Measurements from ENCODE around the gene ECHDC1. TPM values are rescaled to one million over a fixed set of nuclear protein-coding genes. Genes with fewer than 3 reads are reported as not detected.

ECHDC1 gene
- polyA plus RNA-seq, 1 donor from 2014 or later = 95.7 TPM

GRCh38 chr6:127303917-127304316 lies 39.5 kb downstream of the ECHDC1 start:
- no peaks in the 10 kb centered on the region for H3K79me2 ChIP-seq (replicated peaks; ENCODE audit: insufficient read depth, low read length)
- no peak overlapping the region for H3K9ac ChIP-seq (ENCODE audit: low read length)
- H3F3A ChIP-seq (ENCODE audit: insufficient read depth, low read length, poor library complexity, severe bottlenecking) = no peaks in the 10 kb centered on the region
- no peaks in the 10 kb centered on the region for H3K9me2 ChIP-seq (ENCODE audit: insufficient read depth, low read length)
- no peaks in the 10 kb centered on the region for H4K20me1 ChIP-seq (ENCODE audit: insufficient read depth)
- TF ChIP-seq SMC3 (conservative IDR thresholded peaks at IDR 0.05; ENCODE audit: poor library complexity) (no peak), POLR2AphosphoS5 (IDR thresholded peaks at IDR 0.05) (no peak), RAD21 (conservative IDR thresholded peaks at IDR 0.05) (no peak), REST (IDR thresholded peaks at IDR 0.05; ENCODE audit: borderline replicate concordance) (no peak), TAF1 (IDR thresholded peaks at IDR 0.05; ENCODE audit: low read depth) (no peak), CTCF (IDR thresholded peaks at IDR 0.05; ENCODE audit: poor library complexity, severe bottlenecking) (no peak), EZH2 (IDR thresholded peaks at IDR 0.05; ENCODE audit: borderline replicate concordance, insufficient read depth, low read length, poor library complexity, severe bottlenecking) (no peak), EP300 (conservative IDR thresholded peaks at IDR 0.05; ENCODE audit: poor library complexity, severe bottlenecking) (no peak), MXI1 (conservative IDR thresholded peaks at IDR 0.05; ENCODE audit: poor library complexity, severe bottlenecking) (no peak)
- no peak overlapping the region for H3K4me2 ChIP-seq (ENCODE audit: low read length)
- H3K36me3 ChIP-seq (ENCODE audit: insufficient read depth, low read length) = no peaks in the 10 kb centered on the region
- H2AFZ ChIP-seq (ENCODE audit: low read depth, low read length) = no peak overlapping the region
- no peaks in the 10 kb centered on the region for H3K27me3 ChIP-seq (ENCODE audit: insufficient read depth, low read depth, low read length)
- H3K9me3 ChIP-seq (ENCODE audit: low read length) = no peaks in the 10 kb centered on the region
- H3K27ac ChIP-seq (ENCODE audit: low read length) = no peak overlapping the region
- H3K4me3 ChIP-seq (ENCODE audit: low read length) = no peak overlapping the region

- no peak overlapping the region for H3K4me2 ChIP-seq (ENCODE audit: low read length)
These were observed 40.4 kb downstream of the ECHDC1 start for GRCh38 chr6:127302728-127303660.

More at GRCh38 chr6:127302728-127303660, 40.4 kb downstream of the ECHDC1 start:
- Histone ChIP-seq H3F3A (ENCODE audit: insufficient read depth, low read length, poor library complexity, severe bottlenecking) (no peaks in the 10 kb centered on the region), H3K9me3 (ENCODE audit: low read length) (no peaks in the 10 kb centered on the region), H3K27me3 (ENCODE audit: insufficient read depth, low read depth, low read length) (no peaks in the 10 kb centered on the region), H3K27ac (ENCODE audit: low read length) (no peak overlapping the region), H3K9ac (ENCODE audit: low read length) (no peak overlapping the region), H3K79me2 (replicated peaks; ENCODE audit: insufficient read depth, low read length) (no peaks in the 10 kb centered on the region), H2AFZ (ENCODE audit: low read depth, low read length) (no peak overlapping the region), H3K36me3 (ENCODE audit: insufficient read depth, low read length) (no peaks in the 10 kb centered on the region), H3K4me3 (ENCODE audit: low read length) (no peak overlapping the region), H4K20me1 (ENCODE audit: insufficient read depth) (no peaks in the 10 kb centered on the region), H3K9me2 (ENCODE audit: insufficient read depth, low read length) (no peaks in the 10 kb centered on the region)
- TF ChIP-seq TAF1 (IDR thresholded peaks at IDR 0.05; ENCODE audit: low read depth) (no peak), EP300 (conservative IDR thresholded peaks at IDR 0.05; ENCODE audit: poor library complexity, severe bottlenecking) (no peak), RAD21 (conservative IDR thresholded peaks at IDR 0.05) (peak; percentile 73), MXI1 (conservative IDR thresholded peaks at IDR 0.05; ENCODE audit: poor library complexity, severe bottlenecking) (no peak), REST (IDR thresholded peaks at IDR 0.05; ENCODE audit: borderline replicate concordance) (no peak), EZH2 (IDR thresholded peaks at IDR 0.05; ENCODE audit: borderline replicate concordance, insufficient read depth, low read length, poor library complexity, severe bottlenecking) (no peak), CTCF (IDR thresholded peaks at IDR 0.05; ENCODE audit: poor library complexity, severe bottlenecking) (peak; percentile 76), SMC3 (conservative IDR thresholded peaks at IDR 0.05; ENCODE audit: poor library complexity) (peak; percentile 81), POLR2AphosphoS5 (IDR thresholded peaks at IDR 0.05) (no peak)

Data from neural cell (in vitro differentiated cells).